MM.1S (cell line): Measurements from ENCODE around the gene HECTD4.
A peak's percentile ranks its signal among the peaks of the same experiment; 100 is the strongest.

Source experiments
- DNase-seq: peaks from one replicate; pipeline ENCODE4 v3.0.0-alpha.2; 2015
- H2AFZ ChIP-seq: fragments of 300-600 bp; sonication (generic); 2 replicates; pipeline ENCODE4 v1.6.0; 2016; ENCODE audit warnings: antibody characterized with exemption, low read length
- H3F3A ChIP-seq: fragments of 300-600 bp; sonication (generic); 2 replicates; pipeline ENCODE4 v1.6.1; 2016; ENCODE audit warnings: mild to moderate bottlenecking, antibody characterized with exemption, low read length, moderate library complexity, mixed read lengths; ENCODE audit not compliant: insufficient read depth
- H3K27ac ChIP-seq: fragments of 300-600 bp; sonication (generic); 2 replicates; pipeline ENCODE4 v1.5.1; 2016; ENCODE audit warnings: mild to moderate bottlenecking, low read length
- H3K27me3 ChIP-seq: fragments of 300-600 bp; sonication (generic); replicated peaks from 2 replicates; pipeline ENCODE4 v1.6.0; 2016; ENCODE audit warnings: low read length; ENCODE audit not compliant: insufficient read depth
- H3K36me3 ChIP-seq: fragments of 300-600 bp; sonication (generic); replicated peaks from 2 replicates; pipeline ENCODE4 v1.6.1; 2016; ENCODE audit warnings: mild to moderate bottlenecking, low read length, mixed read lengths; ENCODE audit not compliant: insufficient read depth
- H3K4me1 ChIP-seq: fragments of 300-600 bp; sonication (generic); 2 replicates; pipeline ENCODE4 v1.6.1; 2016; ENCODE audit warnings: low read length, mixed read lengths
- H3K4me2 ChIP-seq: fragments of 300-600 bp; sonication (generic); 2 replicates; pipeline ENCODE4 v1.6.0; 2016; ENCODE audit warnings: low read depth, low read length
- H3K4me3 ChIP-seq: fragments of 300-600 bp; sonication (generic); 2 replicates; pipeline ENCODE4 v1.5.1; 2016; ENCODE audit warnings: low read length, mixed read lengths
- H3K79me2 ChIP-seq: fragments of 300-600 bp; sonication (generic); 2 replicates; pipeline ENCODE4 v1.6.1; 2016; ENCODE audit warnings: mixed run types, low read length, mixed read lengths
- H3K9ac ChIP-seq: fragments of 300-600 bp; sonication (generic); 2 replicates; pipeline ENCODE4 v1.6.1; 2016; ENCODE audit warnings: low read length, mixed read lengths
- H3K9me2 ChIP-seq: fragments of 300-600 bp; sonication (generic); replicated peaks from 2 replicates; pipeline ENCODE4 v1.6.1; 2016; ENCODE audit warnings: mild to moderate bottlenecking, low read length, mixed read lengths; ENCODE audit not compliant: insufficient read depth
- H3K9me3 ChIP-seq: fragments of 300-600 bp; sonication (generic); replicated peaks from 2 replicates; pipeline ENCODE4 v1.6.1; 2016; ENCODE audit warnings: mild to moderate bottlenecking, low read length, mixed read lengths; ENCODE audit not compliant: insufficient read depth
- H4K20me1 ChIP-seq: fragments of 300-600 bp; sonication (generic); 2 replicates; pipeline ENCODE4 v1.6.1; 2016; ENCODE audit warnings: mild to moderate bottlenecking, low read length, moderate library complexity, mixed read lengths; ENCODE audit not compliant: insufficient read depth
- CTCF ChIP-seq: fragments of 300-600 bp; sonication (generic); IDR thresholded peaks from 2 replicates; pipeline ENCODE4 v1.5.1; 2016; ENCODE audit warnings: antibody characterized with exemption, low read length, mixed read lengths
- EZH2 ChIP-seq: fragments of 300-600 bp; sonication (generic); optimal IDR thresholded peaks from 2 replicates; pipeline ENCODE3; 2017; ENCODE audit warnings: low read depth, mild to moderate bottlenecking, antibody characterized with exemption, low read length, mixed read lengths
- EZH2phosphoT487 ChIP-seq: fragments of 300-600 bp; sonication (generic); IDR thresholded peaks from 2 replicates; pipeline ENCODE4 v1.6.1; 2018; ENCODE audit warnings: antibody characterized with exemption, low read length

HECTD4 gene

GRCh38 chr12:112381883-112382796 is at the start of gene HECTD4:
Gene HECTD4, minus strand, starts transcription at chr12:112382431. Its CDS starts 303 bp downstream, at chr12:112382128.
- H2AFZ ChIP-seq, result peak within 1 kb of the TSS; percentile 87
- peak within 1 kb of the TSS; percentile 55; the same call in 1 of the 2 replicates for H3K27ac ChIP-seq
- H3F3A ChIP-seq, result no peaks in the 10 kb centered on the region
- H3K4me1 ChIP-seq, result no peaks in the 10 kb centered on the region
- no peaks in the 10 kb centered on the region for H3K9me3 ChIP-seq
- H3K9ac ChIP-seq, result peak within 1 kb of the TSS; percentile 59; the same call in 1 of the 2 replicates
- no peaks in the 10 kb centered on the region for H3K27me3 ChIP-seq
- H3K36me3 ChIP-seq, result no peaks in the 10 kb centered on the region
- DNase-seq, result peak; percentile 84
- H3K9me2 ChIP-seq, result no peaks in the 10 kb centered on the region
- H3K79me2 ChIP-seq, result peaks cover 39% of the 10 kb centered on the region
- H3K4me2 ChIP-seq, result peak within 1 kb of the TSS; percentile 82
- H4K20me1 ChIP-seq, result no peaks in the 10 kb centered on the region
- H3K4me3 ChIP-seq, result peak within 1 kb of the TSS; percentile 72
- TF ChIP-seq EZH2phosphoT487, result no peak
- no peak for TF ChIP-seq CTCF
- no peak for TF ChIP-seq EZH2

GRCh38 chr12:112431965-112432364 is 49.7 kb upstream of the HECTD4 start:
- H3F3A ChIP-seq, result no peaks in the 10 kb centered on the region
- H3K9me2 ChIP-seq, result no peaks in the 10 kb centered on the region
- no peak overlapping the region for H3K4me3 ChIP-seq
- no peaks in the 10 kb centered on the region for H3K36me3 ChIP-seq
- no peaks in the 10 kb centered on the region for H4K20me1 ChIP-seq
- H2AFZ ChIP-seq, result no peak overlapping the region
- H3K27me3 ChIP-seq, result no peaks in the 10 kb centered on the region
- TF ChIP-seq EZH2 (no peak), EZH2phosphoT487 (no peak), CTCF (no peak)
- no peaks in the 10 kb centered on the region for H3K9me3 ChIP-seq
- no peak for DNase-seq
- peaks cover 49% of the 10 kb centered on the region for H3K79me2 ChIP-seq
- H3K9ac ChIP-seq, result no peak overlapping the region
- H3K4me2 ChIP-seq, result no peak overlapping the region
- no peak overlapping the region for H3K27ac ChIP-seq
- no peaks in the 10 kb centered on the region for H3K4me1 ChIP-seq

DNA sequence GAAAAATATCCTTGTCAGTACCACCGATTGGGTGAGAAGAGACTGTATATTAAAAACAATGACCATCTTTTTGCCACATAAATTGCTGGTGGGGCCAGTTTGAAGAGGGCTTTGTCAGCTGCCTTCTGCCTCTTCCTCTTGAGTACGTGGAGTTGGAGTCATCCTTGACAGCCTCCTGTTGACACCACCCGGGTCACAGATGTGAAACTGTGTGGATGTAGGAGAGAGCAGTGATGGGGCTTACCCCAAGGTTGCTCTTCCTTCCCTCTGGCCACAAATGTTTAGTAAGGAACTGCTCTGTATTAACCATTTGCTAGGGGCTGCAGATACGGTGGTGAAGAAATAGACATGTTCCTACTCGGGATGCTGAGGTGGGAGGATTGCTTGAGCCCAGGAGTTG is 48.7 kb upstream of the HECTD4 start:
- DNase-seq, result no peak
- Histone ChIP-seq H2AFZ (no peak overlapping the region), H3K27ac (no peak overlapping the region), H3K4me3 (no peak overlapping the region), H3K4me2 (no peak overlapping the region), H3K9me2 (no peaks in the 10 kb centered on the region), H3K36me3 (no peaks in the 10 kb centered on the region), H3K79me2 (peaks cover 54% of the 10 kb centered on the region), H4K20me1 (no peaks in the 10 kb centered on the region), H3K9ac (no peak overlapping the region), H3K9me3 (no peaks in the 10 kb centered on the region), H3F3A (no peaks in the 10 kb centered on the region), H3K4me1 (no peaks in the 10 kb centered on the region), H3K27me3 (no peaks in the 10 kb centered on the region)
- no peak for TF ChIP-seq EZH2
- no peak for TF ChIP-seq EZH2phosphoT487
- TF ChIP-seq CTCF, result no peak
